CD14-positive monocyte (primary cell): Measurements from ENCODE around the gene CAD. TPM values are rescaled to one million over a fixed set of nuclear protein-coding genes. Genes with fewer than 3 reads are reported as not detected.

Source experiments
- DNase-seq, 3 donors: peaks; one replicate each; pipeline ENCODE4 v3.0.0-alpha.2; 2011 to 2022
- H2AFZ ChIP-seq: 2 replicates; pipeline ENCODE4 v1.6.0; 2012; ENCODE audit warnings: mild to moderate bottlenecking, low read depth, low read length, inconsistent platforms; ENCODE audit not compliant: insufficient read depth, poor library complexity, severe bottlenecking
- H3K27ac ChIP-seq, 2 donors: 1 replicate in 1 of 2; 2 replicates in 1 of 2; pipeline ENCODE4 v1.5.1; 2012 to 2013; ENCODE audit warnings: low read length in 2 of 2, control low read depth in 1 of 2, inconsistent platforms in 1 of 2, low read depth in 1 of 2, mild to moderate bottlenecking in 1 of 2
- H3K27me3 ChIP-seq, 2 donors: one replicate each; pipeline versions ENCODE4 v1.6.0 to v1.6.1; 2011 to 2013; ENCODE audit warnings: low read length in 2 of 2; ENCODE audit not compliant: control insufficient read depth in 2 of 2, insufficient read depth in 2 of 2
- H3K36me3 ChIP-seq, 2 donors: replicated peaks in 1 of 2; 1 replicate in 1 of 2; 2 replicates in 1 of 2; pipeline versions ENCODE4 v1.5.1 to v1.6.1; 2012 to 2013; ENCODE audit warnings: low read length in 2 of 2, control low read depth in 1 of 2, inconsistent platforms in 1 of 2, mild to moderate bottlenecking in 1 of 2; ENCODE audit not compliant: insufficient read depth in 2 of 2, control insufficient read depth in 1 of 2
- H3K4me1 ChIP-seq, 2 donors: 1 replicate in 1 of 2; 2 replicates in 1 of 2; pipeline versions ENCODE4 v1.5.1 to v1.6.1; 2012 to 2013; ENCODE audit warnings: low read length in 2 of 2, control low read depth in 1 of 2, inconsistent platforms in 1 of 2, mild to moderate bottlenecking in 1 of 2, moderate library complexity in 1 of 2; ENCODE audit not compliant: insufficient read depth in 2 of 2, control insufficient read depth in 1 of 2
- H3K4me2 ChIP-seq: replicated peaks from 2 replicates; pipeline ENCODE3; 2012; ENCODE audit warnings: low read length, moderate library complexity, mild to moderate bottlenecking; ENCODE audit not compliant: poor library complexity, severe bottlenecking; ENCODE audit errors: extremely low read depth
- H3K4me3 ChIP-seq, 3 experiments: fragments of 200-600 bp in 1 of 3; sonication (generic) in 1 of 3; replicated peaks in 1 of 3; 1 replicate in 2 of 3; 2 replicates in 1 of 3; pipeline ENCODE4 v1.5.1; 2011 to 2013; ENCODE audit warnings: low read length in 3 of 3, mild to moderate bottlenecking in 3 of 3, control low read depth in 2 of 3, low read depth in 2 of 3, inconsistent platforms in 1 of 3, moderate library complexity in 1 of 3
- H3K79me2 ChIP-seq: 2 replicates; pipeline ENCODE4 v1.6.0; 2012; ENCODE audit warnings: mild to moderate bottlenecking, control low read depth, inconsistent platforms, low read length, moderate library complexity; ENCODE audit not compliant: insufficient read depth
- H3K9ac ChIP-seq: 2 replicates; pipeline ENCODE4 v1.6.0; 2017; ENCODE audit warnings: low read length, mild to moderate bottlenecking; ENCODE audit not compliant: insufficient read depth, poor library complexity, severe bottlenecking
- H3K9me3 ChIP-seq, 2 donors: replicated peaks in 1 of 2; 1 replicate in 1 of 2; 2 replicates in 1 of 2; pipeline versions ENCODE4 v1.5.1 to v1.6.1; 2012 to 2013; ENCODE audit warnings: low read length in 2 of 2, control low read depth in 1 of 2; ENCODE audit not compliant: control insufficient read depth in 1 of 2, insufficient read depth in 1 of 2
- H4K20me1 ChIP-seq: 2 replicates; pipeline ENCODE4 v1.6.0; 2012; ENCODE audit warnings: mild to moderate bottlenecking, low read length, control low read depth, moderate library complexity; ENCODE audit not compliant: insufficient read depth
- H3K27ac Mint-ChIP-seq, 7 donors: one replicate each; pipeline ENCODE4 v1.8.0; 2020; ENCODE audit warnings: mild to moderate bottlenecking in 7 of 7, mixed read lengths in 7 of 7, moderate library complexity in 6 of 7, inconsistent platforms in 2 of 7
- H3K27me3 Mint-ChIP-seq, 3 donors: one replicate each; pipeline ENCODE4 v1.8.0; 2021 to 2022; ENCODE audit warnings: low read depth in 3 of 3, mild to moderate bottlenecking in 3 of 3, mixed read lengths in 3 of 3, moderate library complexity in 3 of 3, inconsistent platforms in 1 of 3
- H3K36me3 Mint-ChIP-seq, 2 donors: one replicate each; pipeline ENCODE4 v1.8.0; 2020; ENCODE audit warnings: mixed read lengths in 2 of 2, inconsistent platforms in 1 of 2, mild to moderate bottlenecking in 1 of 2
- H3K4me1 Mint-ChIP-seq: one replicate; pipeline ENCODE4 v1.8.0; 2020; ENCODE audit warnings: mild to moderate bottlenecking, mixed read lengths
- H3K4me3 Mint-ChIP-seq, 2 donors: one replicate each; pipeline ENCODE4 v1.8.0; 2020; ENCODE audit warnings: mild to moderate bottlenecking in 2 of 2, mixed read lengths in 2 of 2, moderate library complexity in 1 of 2
- H3K9me3 Mint-ChIP-seq, 7 donors: one replicate each; pipeline ENCODE4 v1.8.0; 2020 to 2022; ENCODE audit warnings: mixed read lengths in 7 of 7, mild to moderate bottlenecking in 6 of 7, moderate library complexity in 6 of 7, inconsistent platforms in 2 of 7
- CTCF ChIP-seq: fragments of 200-600 bp; IDR thresholded peaks from one replicate; pipeline ENCODE4 v1.8.0; 2022; ENCODE audit warnings: antibody characterized with exemption, mild to moderate bottlenecking
- WGBS: methylation state at CpG from one replicate; pipeline ENCODE4 v1.1.5; 2013; ENCODE audit warnings: missing lambda C conversion rate; ENCODE audit not compliant: insufficient coverage; 5-methylcytosine and 5-hydroxymethylcytosine counted together
- intact Hi-C, 2 donors: fragments of 100-400 bp; cut with micrococcal nuclease; formaldehyde crosslinking; loops; one replicate each; pipeline versions ENCODE4 v1.15.0 to v1.15.1; 2023
- polyA plus RNA-seq, 3 donors: library from polyadenylated mRNA; depleted of rRNA in 1 of 3; unstranded in 2 of 3; stranded (reverse) in 1 of 3; fragments of 300-500 nt in 2 of 3; fragments of >200 nt in 1 of 3; fragmentation: Illumina TruSeq in 2 of 3; gene quantifications; 1 replicate in 2 of 3; 2 replicates in 1 of 3; pipeline ENCODE4 v1.2.3, GENCODE V29; 2012 to 2021

The CAD gene
- polyA plus RNA-seq, 3 donors: 0.71 to 17.3 (median 1.7) TPM

- no peaks in the 10 kb centered on the region for H4K20me1 ChIP-seq
- Mint-ChIP-seq H3K36me3 (no peaks in the 10 kb centered on the region), H3K27ac (peak within 1 kb of the TSS in 1 of 7 donors; percentile 47), H3K27me3 (peaks cover 2 to 14% (median 13%) of the 10 kb centered on the region in 3 donors), H3K4me1 (peaks cover 7% of the 10 kb centered on the region), H3K9me3 (no peaks in the 10 kb centered on the region), H3K4me3 (no peak within 1 kb of the TSS)
- no peak within 1 kb of the TSS for H3K9ac ChIP-seq
- 96% methylated on average over 3 of the region's 5 CpGs for WGBS
- H3K4me3 ChIP-seq: no peak within 1 kb of the TSS
- H3K27me3 ChIP-seq: no peaks in the 10 kb centered on the region
- H3K9me3 ChIP-seq: no peaks in the 10 kb centered on the region
- no peaks in the 10 kb centered on the region for H3K36me3 ChIP-seq
- intact Hi-C loops: loop anchor here (2.0 to 5.0 kb wide), 2 partner anchors 183 to 185 kb away; no protein-coding TSS in a partner anchor
- H3K4me1 ChIP-seq: peaks cover 0 to 6% of the 10 kb centered on the region in 2 donors
- DNase-seq: no peak
- H3K79me2 ChIP-seq: no peaks in the 10 kb centered on the region
- no peak for TF ChIP-seq CTCF
- H3K4me2 ChIP-seq: no peak within 1 kb of the TSS
- H3K27ac ChIP-seq: no peak within 1 kb of the TSS
- no peak within 1 kb of the TSS for H2AFZ ChIP-seq
These were observed 64.8 kb downstream of the CAD start, which contains the start of gene TRIM54 for GRCh38 chr2:27281855-27282559. TSS of gene TRIM54 (plus strand) at chr2:27282429. CDS start at chr2:27282732, 303 bp downstream.

- Histone ChIP-seq H3K4me1 (peaks cover 0 to 6% of the 10 kb centered on the region in 2 donors), H3K9ac (no peak overlapping the region), H3K27me3 (no peaks in the 10 kb centered on the region), H4K20me1 (no peaks in the 10 kb centered on the region), H3K4me3 (no peak overlapping the region), H3K36me3 (no peaks in the 10 kb centered on the region), H3K27ac (no peak overlapping the region), H3K9me3 (no peaks in the 10 kb centered on the region), H3K4me2 (no peak overlapping the region), H2AFZ (no peak overlapping the region), H3K79me2 (no peaks in the 10 kb centered on the region)
- Mint-ChIP-seq H3K9me3 (no peaks in the 10 kb centered on the region), H3K27me3 (peaks cover 4 to 14% (median 10%) of the 10 kb centered on the region in 3 donors), H3K27ac (peak overlapping the region in 1 of 7 donors; percentile 47), H3K4me3 (no peak overlapping the region), H3K4me1 (peaks cover 7% of the 10 kb centered on the region), H3K36me3 (no peaks in the 10 kb centered on the region)
- intact Hi-C loops: loop anchor here in 1 of 2 donors (5.0 kb wide), 1 partner anchor 186 kb away; no protein-coding TSS in a partner anchor
- 71% methylated on average over 4 of the region's 5 CpGs for WGBS
- no peak for DNase-seq
- TF ChIP-seq CTCF: no peak
These were observed 65.7 kb downstream of the CAD start for GRCh38 chr2:27282892-27283291.
